Panc1 (cell line): ENCODE results near the gene RBFOX1. TPM values are rescaled to one million over a fixed set of nuclear protein-coding genes. Genes with fewer than 3 reads are reported as not detected.

Source experiments
- ATAC-seq: fragments of 200-7000 bp; cut with Tn5 transposase; 2 replicates; pipeline ENCODE4 v1.9.1; 2020; ENCODE audit warnings: mild to moderate bottlenecking, moderate library complexity
- BruUV-seq: library from RNA; stranded (reverse); fragments of 400-500 nt; replicated peaks from 2 replicates; lab custom pipeline; 2021; lab: Mats Ljungman, UMichigan
- CTCF ChIA-PET: fragments of 300-600 bp; sonication (Branson Sonifier 250); formaldehyde crosslinking; loops from one replicate; lab custom pipeline; 2022; ENCODE audit warnings: antibody characterized with exemption; lab: Charles Lee
- POLR2A ChIA-PET: fragments of 300-600 bp; sonication (Branson Sonifier 250); formaldehyde crosslinking; loops from one replicate; lab custom pipeline; 2022; ENCODE audit warnings: antibody characterized with exemption; lab: Charles Lee
- DNase-seq: peaks from one replicate; pipeline ENCODE4 v3.0.0-alpha.2; 2010; ENCODE audit warnings: low read depth, low spot score
- H3K27ac ChIP-seq: 2 replicates; pipeline ENCODE4 v1.5.1; 2011; ENCODE audit warnings: mild to moderate bottlenecking, low read length, inconsistent platforms
- H3K27me3 ChIP-seq: fragments of 200-500 bp; sonication (Bioruptor generic); 2 replicates; pipeline ENCODE4 v1.6.0; 2014; ENCODE audit warnings: low read length, inconsistent platforms; ENCODE audit not compliant: control insufficient read depth, insufficient read depth
- H3K36me3 ChIP-seq: fragments of 200-500 bp; sonication (Bioruptor generic); 2 replicates; pipeline ENCODE4 v1.5.1; 2014; ENCODE audit warnings: inconsistent platforms, mild to moderate bottlenecking, low read length, moderate library complexity; ENCODE audit not compliant: control insufficient read depth, insufficient read depth
- H3K4me1 ChIP-seq: 2 replicates; pipeline ENCODE4 v1.5.1; 2011; ENCODE audit warnings: inconsistent platforms, mild to moderate bottlenecking, low read length, moderate library complexity; ENCODE audit not compliant: control insufficient read depth, insufficient read depth
- H3K4me3 ChIP-seq, 2 experiments: 2 replicates each; pipeline ENCODE4 v1.5.1; 2011 to 2012; ENCODE audit warnings: low read depth in 2 of 2, low read length in 2 of 2, mild to moderate bottlenecking in 2 of 2, inconsistent platforms in 1 of 2, moderate library complexity in 1 of 2
- H3K9me3 ChIP-seq: fragments of 200-500 bp; sonication (Bioruptor generic); 2 replicates; pipeline ENCODE4 v1.5.1; 2014; ENCODE audit warnings: low read depth, mild to moderate bottlenecking, inconsistent platforms, low read length, moderate library complexity; ENCODE audit not compliant: control insufficient read depth, insufficient read depth
- POLR2AphosphoS5 ChIP-seq: IDR thresholded peaks from 2 replicates; pipeline ENCODE4 v1.6.1; 2012; ENCODE audit warnings: mild to moderate bottlenecking, low read depth, low read length, moderate library complexity
- SIN3A ChIP-seq: IDR thresholded peaks from 2 replicates; pipeline ENCODE4 v1.6.1; 2012; ENCODE audit warnings: low read depth, mild to moderate bottlenecking, low read length, moderate library complexity, borderline replicate concordance; ENCODE audit not compliant: insufficient read depth
- TCF7L2 ChIP-seq: IDR thresholded peaks from 2 replicates; pipeline ENCODE4 v1.6.1; 2011; ENCODE audit warnings: mild to moderate bottlenecking, low read depth, low read length, inconsistent platforms
- in situ Hi-C: cut with HindIII; loops from 2 replicates; pipeline ENCODE4 v1.10.0; 2016; ENCODE audit warnings: low sequenced_read_pairs, low pct_unique_long_range_greater_than_20kb
- intact Hi-C: fragments of 100-400 bp; cut with micrococcal nuclease; formaldehyde crosslinking; loops from one replicate; pipeline ENCODE4 v1.10.0; 2022; ENCODE audit not compliant: unreplicated experiment
- total RNA-seq: library from RNA; stranded (reverse); gene quantifications from one replicate; pipeline ENCODE4 v1.2.1, GENCODE V29; 2021; ENCODE audit not compliant: unreplicated experiment
- TF ChIP-seq, protein P1 (sequence below): fragments of 450-650 bp; IDR thresholded peaks from 2 replicates; pipeline ENCODE4 v1.5.1; 2017; ENCODE audit warnings: mild to moderate bottlenecking
- TF ChIP-seq, protein P2 (sequence below), 2 experiments: IDR thresholded peaks; 2 replicates each; pipeline ENCODE4 v1.6.1; 2011 to 2012; ENCODE audit warnings: low read depth in 2 of 2, control low read depth in 1 of 2, low read length in 1 of 2, mild to moderate bottlenecking in 1 of 2, moderate library complexity in 1 of 2; ENCODE audit not compliant: insufficient read depth in 1 of 2

Gene RBFOX1
- total RNA-seq, 1 experiment from 2014 or later, result not detected

DNA sequence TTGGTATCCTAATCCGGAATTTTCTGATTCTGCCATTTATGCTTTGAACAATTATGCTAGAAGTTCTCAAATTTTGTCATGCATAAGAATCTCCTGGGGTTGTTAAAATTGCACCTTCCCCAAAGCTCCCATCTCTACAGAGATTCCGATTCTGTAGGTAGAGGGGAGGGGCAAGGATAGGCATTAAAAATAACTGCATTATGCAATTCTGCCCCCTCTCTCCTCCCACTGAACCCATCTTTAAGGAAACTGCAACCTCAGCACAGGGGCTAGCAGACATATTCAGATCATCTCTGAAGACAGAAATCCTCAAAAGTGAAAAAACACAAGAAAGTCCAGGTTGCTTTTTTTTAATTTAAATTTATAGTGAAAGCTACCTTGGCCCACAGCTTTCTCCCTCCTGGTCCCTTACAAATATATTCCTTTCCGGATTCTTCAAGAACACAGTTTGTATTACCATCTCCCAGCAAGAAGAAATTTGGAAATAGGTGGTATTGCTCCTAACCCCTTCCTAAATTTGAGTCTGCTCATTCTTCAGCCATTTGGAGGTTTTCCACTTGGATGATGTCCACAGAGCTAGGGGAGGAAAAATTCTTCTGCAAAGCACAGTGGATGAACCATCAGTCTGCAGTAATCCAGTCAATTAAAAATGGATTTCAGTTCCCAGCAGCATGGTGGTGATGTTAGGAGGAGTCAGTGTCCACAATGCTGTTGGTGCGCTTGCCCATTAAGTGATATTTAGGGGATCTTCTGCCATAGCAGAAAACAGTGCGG lies 67.7 kb downstream of the RBFOX1 start:
- intact Hi-C loops, result loop anchor here (10.0 kb wide), 1 partner anchor 774 kb away; no protein-coding TSS in a partner anchor
- no peak for ATAC-seq
- CTCF ChIA-PET, result no interaction called here

DNA sequence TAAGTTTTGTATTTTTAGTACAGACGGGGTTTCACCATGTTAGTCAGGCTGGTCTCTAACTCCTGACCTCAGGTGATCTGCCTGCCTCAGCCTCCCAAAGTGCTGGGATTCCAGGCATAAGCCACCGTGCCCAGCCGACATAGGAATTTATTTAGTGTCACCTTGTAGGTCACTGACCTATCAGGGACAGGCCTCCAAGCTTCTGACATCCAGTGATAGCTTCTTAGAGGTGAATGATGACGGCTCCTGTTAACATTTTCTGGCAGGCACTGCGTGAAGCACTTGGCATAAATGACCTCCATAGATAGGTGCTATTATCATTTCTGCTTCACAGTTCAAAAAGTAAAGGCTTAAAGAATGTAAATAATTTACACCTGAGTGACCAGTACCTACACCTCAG lies 71.6 kb downstream of the RBFOX1 start:
- DNase-seq, result no peak
- ChIA-PET POLR2A (no interaction called here), CTCF (no interaction called here)
- no peaks in the 10 kb centered on the region for H3K4me1 ChIP-seq
- TF ChIP-seq, protein P1, sequence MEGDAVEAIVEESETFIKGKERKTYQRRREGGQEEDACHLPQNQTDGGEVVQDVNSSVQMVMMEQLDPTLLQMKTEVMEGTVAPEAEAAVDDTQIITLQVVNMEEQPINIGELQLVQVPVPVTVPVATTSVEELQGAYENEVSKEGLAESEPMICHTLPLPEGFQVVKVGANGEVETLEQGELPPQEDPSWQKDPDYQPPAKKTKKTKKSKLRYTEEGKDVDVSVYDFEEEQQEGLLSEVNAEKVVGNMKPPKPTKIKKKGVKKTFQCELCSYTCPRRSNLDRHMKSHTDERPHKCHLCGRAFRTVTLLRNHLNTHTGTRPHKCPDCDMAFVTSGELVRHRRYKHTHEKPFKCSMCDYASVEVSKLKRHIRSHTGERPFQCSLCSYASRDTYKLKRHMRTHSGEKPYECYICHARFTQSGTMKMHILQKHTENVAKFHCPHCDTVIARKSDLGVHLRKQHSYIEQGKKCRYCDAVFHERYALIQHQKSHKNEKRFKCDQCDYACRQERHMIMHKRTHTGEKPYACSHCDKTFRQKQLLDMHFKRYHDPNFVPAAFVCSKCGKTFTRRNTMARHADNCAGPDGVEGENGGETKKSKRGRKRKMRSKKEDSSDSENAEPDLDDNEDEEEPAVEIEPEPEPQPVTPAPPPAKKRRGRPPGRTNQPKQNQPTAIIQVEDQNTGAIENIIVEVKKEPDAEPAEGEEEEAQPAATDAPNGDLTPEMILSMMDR, result no peak
- TF ChIP-seq SIN3A (no peak), TCF7L2 (no peak)
- no peaks in the 10 kb centered on the region for H3K36me3 ChIP-seq
- BruUV-seq, result no TSS peak
- no peak for ATAC-seq
- no peak overlapping the region for H3K4me3 ChIP-seq
- in situ Hi-C loops (no loop called here), intact Hi-C loops (loop anchor here (10.0 kb wide), 1 partner anchor 771 kb away; no protein-coding TSS in a partner anchor)
- no peaks in the 10 kb centered on the region for H3K9me3 ChIP-seq
- H3K27me3 ChIP-seq, result no peaks in the 10 kb centered on the region; the same call in none of the 2 replicates
- no peak overlapping the region for H3K27ac ChIP-seq

More for the DNA sequence above, 67.7 kb downstream of the RBFOX1 start:
- Histone ChIP-seq H3K4me3 (no peak overlapping the region), H3K27ac (no peak overlapping the region), H3K27me3 (no peaks in the 10 kb centered on the region; the same call in none of the 2 replicates), H3K36me3 (no peaks in the 10 kb centered on the region), H3K4me1 (no peaks in the 10 kb centered on the region), H3K9me3 (no peaks in the 10 kb centered on the region)
- TF ChIP-seq, protein P2, sequence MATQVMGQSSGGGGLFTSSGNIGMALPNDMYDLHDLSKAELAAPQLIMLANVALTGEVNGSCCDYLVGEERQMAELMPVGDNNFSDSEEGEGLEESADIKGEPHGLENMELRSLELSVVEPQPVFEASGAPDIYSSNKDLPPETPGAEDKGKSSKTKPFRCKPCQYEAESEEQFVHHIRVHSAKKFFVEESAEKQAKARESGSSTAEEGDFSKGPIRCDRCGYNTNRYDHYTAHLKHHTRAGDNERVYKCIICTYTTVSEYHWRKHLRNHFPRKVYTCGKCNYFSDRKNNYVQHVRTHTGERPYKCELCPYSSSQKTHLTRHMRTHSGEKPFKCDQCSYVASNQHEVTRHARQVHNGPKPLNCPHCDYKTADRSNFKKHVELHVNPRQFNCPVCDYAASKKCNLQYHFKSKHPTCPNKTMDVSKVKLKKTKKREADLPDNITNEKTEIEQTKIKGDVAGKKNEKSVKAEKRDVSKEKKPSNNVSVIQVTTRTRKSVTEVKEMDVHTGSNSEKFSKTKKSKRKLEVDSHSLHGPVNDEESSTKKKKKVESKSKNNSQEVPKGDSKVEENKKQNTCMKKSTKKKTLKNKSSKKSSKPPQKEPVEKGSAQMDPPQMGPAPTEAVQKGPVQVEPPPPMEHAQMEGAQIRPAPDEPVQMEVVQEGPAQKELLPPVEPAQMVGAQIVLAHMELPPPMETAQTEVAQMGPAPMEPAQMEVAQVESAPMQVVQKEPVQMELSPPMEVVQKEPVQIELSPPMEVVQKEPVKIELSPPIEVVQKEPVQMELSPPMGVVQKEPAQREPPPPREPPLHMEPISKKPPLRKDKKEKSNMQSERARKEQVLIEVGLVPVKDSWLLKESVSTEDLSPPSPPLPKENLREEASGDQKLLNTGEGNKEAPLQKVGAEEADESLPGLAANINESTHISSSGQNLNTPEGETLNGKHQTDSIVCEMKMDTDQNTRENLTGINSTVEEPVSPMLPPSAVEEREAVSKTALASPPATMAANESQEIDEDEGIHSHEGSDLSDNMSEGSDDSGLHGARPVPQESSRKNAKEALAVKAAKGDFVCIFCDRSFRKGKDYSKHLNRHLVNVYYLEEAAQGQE (IDR thresholded peaks at IDR 0.05; ENCODE audit: insufficient read depth in 1 of 2, low read depth in 2 of 2, low read length in 1 of 2), result no peak
- TF ChIP-seq SIN3A (no peak), TCF7L2 (no peak), POLR2AphosphoS5 (no peak)
- TF ChIP-seq, protein P1, result no peak
- DNase-seq, result no peak
- BruUV-seq, result no TSS peak
- in situ Hi-C loops, result no loop called here
- POLR2A ChIA-PET, result no interaction called here
